Measurements from ENCODE around the gene PCDHGC4. TPM values are rescaled to one million over a fixed set of nuclear protein-coding genes. Genes with fewer than 3 reads are reported as not detected.

PCDHGC4 gene
- total RNA-seq, 1 experiment from 2014 or later: 0.40 TPM

- H3K27ac Mint-ChIP-seq (ENCODE audit: low read depth, unreplicated experiment): no peak overlapping the region
- peaks cover 68% of the 10 kb centered on the region for H3K4me1 Mint-ChIP-seq (ENCODE audit: insufficient read depth, unreplicated experiment)
- ChIA-PET POLR2A (interaction anchor here (13.3 kb wide), 1 partner anchor 40 kb away, joined by 167 read pairs; no protein-coding TSS in a partner anchor), CTCF (interaction anchor here (0.6 to 11.5 kb wide), 14 partner anchors 11 to 817 kb away, joined by 3 to 152 read pairs (median 3); partner anchors contain the start of gene PCDHGC3)
- intact Hi-C loops (cut with micrococcal nuclease): no loop called here
- H3K4me3 Mint-ChIP-seq (ENCODE audit: unreplicated experiment): no peak overlapping the region
- no peaks in the 10 kb centered on the region for H3K9me3 Mint-ChIP-seq (ENCODE audit: unreplicated experiment)
- no TSS peak for BruUV-seq (replicated peaks)
- no peak for DNase-seq (ENCODE audit: unreplicated experiment)
- no peaks in the 10 kb centered on the region for H3K27me3 Mint-ChIP-seq (ENCODE audit: insufficient read depth, unreplicated experiment)
- TF ChIP-seq CTCF (IDR thresholded peaks at IDR 0.05; ENCODE audit: unreplicated experiment): no peak
- H3K36me3 Mint-ChIP-seq (ENCODE audit: insufficient read depth, unreplicated experiment): peaks cover 74% of the 10 kb centered on the region
Measured at GRCh38 chr5:141517880-141518617, 33.2 kb downstream of the PCDHGC4 start.

GRCh38 chr5:141518618-141519015, 33.8 kb downstream of the PCDHGC4 start:
- Mint-ChIP-seq H3K27me3 (ENCODE audit: insufficient read depth, unreplicated experiment) (no peaks in the 10 kb centered on the region), H3K36me3 (ENCODE audit: insufficient read depth, unreplicated experiment) (peaks cover 74% of the 10 kb centered on the region), H3K4me1 (ENCODE audit: insufficient read depth, unreplicated experiment) (peaks cover 62% of the 10 kb centered on the region), H3K27ac (ENCODE audit: low read depth, unreplicated experiment) (no peak overlapping the region), H3K4me3 (ENCODE audit: unreplicated experiment) (no peak overlapping the region), H3K9me3 (ENCODE audit: unreplicated experiment) (no peaks in the 10 kb centered on the region)
- ChIA-PET CTCF (interaction anchor here (0.6 to 11.5 kb wide), 10 partner anchors 12 to 817 kb away, joined by 3 to 152 read pairs (median 3); no protein-coding TSS in a partner anchor), POLR2A (interaction anchor here (13.3 kb wide), 1 partner anchor 40 kb away, joined by 167 read pairs; no protein-coding TSS in a partner anchor)
- TF ChIP-seq CTCF (IDR thresholded peaks at IDR 0.05; ENCODE audit: unreplicated experiment): no peak
- no TSS peak for BruUV-seq (replicated peaks)
- intact Hi-C loops (cut with micrococcal nuclease): no loop called here
- peak; percentile 36 for DNase-seq (ENCODE audit: unreplicated experiment)

- Mint-ChIP-seq H3K27me3 (ENCODE audit: insufficient read depth, unreplicated experiment) (no peaks in the 10 kb centered on the region), H3K27ac (ENCODE audit: low read depth, unreplicated experiment) (peak overlapping the region; percentile 82), H3K36me3 (ENCODE audit: insufficient read depth, unreplicated experiment) (peaks cover 74% of the 10 kb centered on the region), H3K4me3 (ENCODE audit: unreplicated experiment) (peak overlapping the region; percentile 33), H3K9me3 (ENCODE audit: unreplicated experiment) (no peaks in the 10 kb centered on the region), H3K4me1 (ENCODE audit: insufficient read depth, unreplicated experiment) (peaks cover 56% of the 10 kb centered on the region)
- intact Hi-C loops (cut with micrococcal nuclease): loop anchor here (5.0 kb wide), 1 partner anchor 478 kb away; no protein-coding TSS in a partner anchor
- BruUV-seq (replicated peaks): no TSS peak
- POLR2A ChIA-PET: interaction anchor here (1.4 to 13.3 kb wide), 7 partner anchors 10 to 117 kb away, joined by 4 to 167 read pairs (median 8); partner anchors contain the start of genes HDAC3, PCDHGC3 and RELL2
- TF ChIP-seq CTCF (IDR thresholded peaks at IDR 0.05; ENCODE audit: unreplicated experiment): no peak
- no peak for DNase-seq (ENCODE audit: unreplicated experiment)
- CTCF ChIA-PET: interaction anchor here (0.6 to 15.4 kb wide), 15 partner anchors 8 to 385 kb away, joined by 3 to 191 read pairs (median 6); partner anchors contain the start of genes PCDHB14, PCDHB5, PCDHGB7 and PCDHGC3
Measured at GRCh38 chr5:141519605-141520565, 35.1 kb downstream of the PCDHGC4 start.

Measured in MCF 10A (cell line).